GM13977 (cell line): ENCODE data around the gene UQCR11.

Experiments
- DNase-seq: peaks from one replicate; pipeline ENCODE4 v3.0.0; 2012; ENCODE audit warnings: low spot score
- in situ Hi-C: fragments of 300-500 bp; cut with MboI; formaldehyde crosslinking; loops from one replicate; pipeline ENCODE4 v1.12.0; 2022; ENCODE audit warnings: low sequenced_read_pairs, low pct_unique_long_range_greater_than_20kb, mixed read lengths, inconsistent platforms; ENCODE audit not compliant: unreplicated experiment
- TF ChIP-seq, protein P1 (sequence below): IDR thresholded peaks from 2 replicates; pipeline ENCODE4 v1.5.1; 2012; ENCODE audit warnings: mild to moderate bottlenecking, control low read depth; ENCODE audit not compliant: insufficient read depth; ENCODE audit errors: extremely low read depth, missing control alignments

UQCR11 gene

DNA sequence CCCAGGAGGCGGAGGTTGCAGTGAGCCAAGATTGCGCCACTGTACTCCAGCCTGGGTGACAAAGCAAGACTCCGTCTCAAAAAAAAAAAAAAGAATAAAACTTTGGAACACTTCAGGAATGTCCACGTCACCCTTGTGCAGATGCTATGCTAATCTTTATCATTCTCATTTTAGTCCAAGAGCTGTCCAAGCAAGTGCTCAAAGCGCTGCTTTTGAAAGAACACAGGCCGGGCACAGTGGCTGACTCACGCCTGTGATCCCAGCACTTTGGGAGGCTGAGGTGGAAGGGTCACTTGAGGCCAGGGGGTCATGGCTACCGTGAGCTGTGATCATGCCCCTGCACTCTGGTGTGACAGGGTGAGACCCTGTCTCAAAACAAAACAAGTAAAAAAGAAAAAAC, 11.1 kb upstream of the UQCR11 start:
- TF ChIP-seq, protein P1, sequence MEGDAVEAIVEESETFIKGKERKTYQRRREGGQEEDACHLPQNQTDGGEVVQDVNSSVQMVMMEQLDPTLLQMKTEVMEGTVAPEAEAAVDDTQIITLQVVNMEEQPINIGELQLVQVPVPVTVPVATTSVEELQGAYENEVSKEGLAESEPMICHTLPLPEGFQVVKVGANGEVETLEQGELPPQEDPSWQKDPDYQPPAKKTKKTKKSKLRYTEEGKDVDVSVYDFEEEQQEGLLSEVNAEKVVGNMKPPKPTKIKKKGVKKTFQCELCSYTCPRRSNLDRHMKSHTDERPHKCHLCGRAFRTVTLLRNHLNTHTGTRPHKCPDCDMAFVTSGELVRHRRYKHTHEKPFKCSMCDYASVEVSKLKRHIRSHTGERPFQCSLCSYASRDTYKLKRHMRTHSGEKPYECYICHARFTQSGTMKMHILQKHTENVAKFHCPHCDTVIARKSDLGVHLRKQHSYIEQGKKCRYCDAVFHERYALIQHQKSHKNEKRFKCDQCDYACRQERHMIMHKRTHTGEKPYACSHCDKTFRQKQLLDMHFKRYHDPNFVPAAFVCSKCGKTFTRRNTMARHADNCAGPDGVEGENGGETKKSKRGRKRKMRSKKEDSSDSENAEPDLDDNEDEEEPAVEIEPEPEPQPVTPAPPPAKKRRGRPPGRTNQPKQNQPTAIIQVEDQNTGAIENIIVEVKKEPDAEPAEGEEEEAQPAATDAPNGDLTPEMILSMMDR = no peak
- in situ Hi-C loops = no loop called here

DNA sequence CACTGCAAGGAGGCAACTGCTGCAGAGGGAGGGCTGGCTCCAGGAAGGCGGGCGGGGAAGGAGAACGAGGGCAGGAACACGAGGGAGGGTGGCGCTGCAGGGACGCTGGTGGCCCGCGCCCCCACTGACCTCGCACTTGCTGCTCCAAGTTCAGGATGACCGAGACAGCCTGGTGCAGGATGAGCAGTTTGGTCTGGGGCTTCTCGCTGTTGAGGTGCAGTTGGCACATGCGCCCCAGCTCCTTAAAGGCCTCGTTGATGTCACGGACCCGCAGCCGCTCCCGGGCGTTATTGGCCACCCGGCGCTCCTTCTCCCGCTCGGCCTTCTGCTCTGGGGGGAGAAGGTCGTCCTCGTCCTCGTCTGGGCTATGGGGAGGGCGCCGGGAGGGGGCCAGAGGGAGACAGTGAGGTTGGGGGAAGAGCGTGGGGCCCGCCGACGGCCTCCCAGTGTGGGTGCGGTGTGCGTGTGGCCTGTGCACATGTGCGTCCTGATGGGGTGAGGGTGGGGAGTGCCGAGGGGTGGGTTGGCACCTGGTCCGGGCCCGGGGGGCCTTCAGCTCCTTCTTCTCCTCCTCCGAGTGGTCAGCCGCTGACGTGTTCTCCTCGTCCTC, 10.0 kb upstream of the UQCR11 start:
- no peak for DNase-seq
- in situ Hi-C loops = no loop called here
- TF ChIP-seq, protein P1 = no peak

More for the DNA sequence above, 11.1 kb upstream of the UQCR11 start:
- DNase-seq = no peak

DNA sequence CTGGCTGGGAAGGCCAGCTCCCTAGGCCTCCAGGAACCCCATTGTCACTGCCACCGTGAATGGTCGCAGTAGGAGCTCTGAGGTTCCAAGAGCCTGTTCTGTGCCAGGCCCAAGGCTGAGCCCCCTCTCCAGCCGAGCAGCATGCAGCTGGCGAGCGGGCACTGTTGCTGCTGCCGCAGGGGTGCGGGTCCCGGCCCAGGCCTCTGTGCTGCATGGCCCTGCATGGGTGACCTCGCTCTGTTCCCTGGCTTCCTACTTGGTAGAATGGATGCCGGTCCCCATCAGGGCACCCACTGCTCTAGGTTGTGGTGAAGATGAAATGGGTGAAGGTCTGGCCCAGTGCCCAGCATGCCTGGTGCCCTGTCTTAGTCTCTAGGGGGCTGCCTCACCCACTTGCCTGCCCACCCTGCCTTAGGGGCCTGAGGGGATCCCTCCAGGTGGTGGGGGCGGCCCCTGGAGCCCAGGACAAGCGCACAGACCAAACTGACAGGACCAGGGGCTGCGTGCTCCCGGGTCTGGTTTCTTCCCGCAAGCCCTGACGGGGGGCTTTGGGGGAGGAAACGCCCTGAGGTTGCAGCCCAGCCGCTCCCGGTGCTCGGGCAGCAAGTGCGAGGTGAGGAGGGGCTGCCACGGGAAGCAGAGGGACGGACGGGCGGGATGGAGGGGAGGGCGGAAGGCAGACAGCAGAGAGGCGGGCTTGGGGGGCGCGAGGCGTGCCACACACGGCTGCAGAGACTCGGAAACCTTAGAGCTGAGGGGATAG, 8.7 kb upstream of the UQCR11 start:
- in situ Hi-C loops = no loop called here
- TF ChIP-seq, protein P1 = no peak
- DNase-seq = no peak

DNA sequence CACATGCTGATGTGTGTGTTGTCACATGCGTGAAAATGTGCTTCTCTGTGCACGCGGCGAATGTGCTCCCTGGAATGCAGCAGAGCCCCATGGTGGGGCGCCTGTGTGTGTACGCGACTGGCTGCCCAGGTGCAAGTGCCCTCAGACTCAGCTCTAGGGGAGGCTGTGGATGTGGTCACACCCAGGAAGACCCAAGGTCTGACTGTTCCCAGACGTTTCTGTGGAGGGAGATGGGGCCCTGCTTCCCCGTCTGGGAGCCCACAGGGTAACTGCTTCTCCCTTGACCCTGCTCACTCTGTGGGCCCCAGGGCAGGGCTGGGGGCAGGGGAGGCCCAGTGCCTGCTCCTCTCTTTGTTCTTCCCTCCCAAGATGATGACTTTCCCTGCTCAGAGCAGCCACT, 7.9 kb upstream of the UQCR11 start:
- no peak for DNase-seq
- TF ChIP-seq, protein P1 = no peak
- in situ Hi-C loops = no loop called here

DNA sequence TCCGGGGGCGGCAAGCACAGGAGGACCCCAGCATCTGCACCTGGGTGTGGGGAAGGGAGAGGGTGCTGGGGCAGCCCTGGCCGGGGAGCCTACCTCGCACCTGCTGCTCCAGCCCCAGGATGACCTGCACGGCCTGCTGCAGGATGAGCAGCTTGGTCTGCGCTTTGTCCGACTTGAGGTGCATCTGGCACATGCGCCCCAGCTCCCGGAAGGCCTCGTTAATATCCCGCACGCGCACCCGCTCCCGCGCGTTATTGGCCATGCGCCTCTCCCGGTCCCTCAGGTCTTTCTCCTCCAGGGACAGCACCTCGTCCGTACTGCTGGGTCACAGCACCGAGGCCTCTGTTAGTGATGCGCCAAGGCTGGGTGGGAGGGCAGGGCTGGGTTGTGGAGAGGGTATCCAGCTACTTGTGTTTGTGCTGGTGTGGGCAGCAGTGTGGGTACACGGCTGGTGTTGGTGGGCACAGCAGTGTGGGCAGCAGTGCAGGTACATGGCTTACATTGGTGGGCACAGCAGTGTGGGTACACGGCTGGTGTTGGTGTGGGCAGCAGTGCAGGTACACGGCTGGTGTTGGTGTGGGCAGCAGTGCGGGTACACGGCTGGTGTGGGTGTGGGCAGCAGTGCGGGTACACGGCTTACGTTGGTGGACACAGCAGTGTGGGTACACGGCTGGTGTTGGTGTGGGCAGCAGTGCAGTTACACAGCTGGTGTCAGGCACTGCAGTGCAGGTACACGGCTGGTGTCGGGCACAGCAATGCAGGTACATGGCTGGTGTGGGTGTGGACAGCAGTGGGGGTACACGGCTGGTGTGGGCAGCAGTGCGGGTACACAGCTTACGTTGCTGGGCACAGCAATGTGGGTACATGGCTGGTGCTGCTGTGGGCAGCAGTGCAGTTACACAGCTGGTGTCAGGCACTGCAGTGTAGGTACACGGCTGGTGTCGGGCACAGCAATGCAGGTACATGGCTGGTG, 7.1 kb upstream of the UQCR11 start:
- DNase-seq = no peak
- in situ Hi-C loops = no loop called here
- TF ChIP-seq, protein P1 = no peak

DNA sequence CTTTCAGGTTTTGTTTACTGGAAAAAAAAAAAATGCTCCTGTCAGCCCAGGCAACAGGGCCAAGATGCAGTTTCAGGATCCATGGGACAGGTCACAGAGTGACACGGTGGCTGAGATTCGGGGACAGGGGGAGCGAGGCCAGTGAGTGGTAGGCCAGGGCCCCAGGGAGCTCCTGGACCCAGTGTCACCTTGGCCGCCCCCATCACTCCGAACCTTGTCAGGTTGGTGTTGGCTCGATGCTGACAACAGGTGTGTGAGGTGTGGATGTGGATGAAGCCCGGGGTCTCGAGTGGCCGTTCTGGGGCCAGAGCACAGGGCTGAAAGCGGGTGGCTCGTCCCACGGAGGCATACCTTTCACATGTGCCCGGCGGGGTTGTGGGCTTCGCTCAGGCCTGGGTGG, 6.1 kb upstream of the UQCR11 start:
- in situ Hi-C loops = no loop called here
- TF ChIP-seq, protein P1 = no peak
- no peak for DNase-seq
